Neural progenitor cell (in vitro differentiated cells): Measurements from ENCODE around the gene SFMBT2. TPM values are rescaled to one million over a fixed set of nuclear protein-coding genes. Genes with fewer than 3 reads are reported as not detected.

Source experiments
- DNase-seq: peaks from one replicate; pipeline ENCODE4 v3.0.0-alpha.2; 2016; ENCODE audit warnings: low spot score
- H2AFZ ChIP-seq: fragments of 200-600 bp; sonication (generic); replicated peaks from 2 replicates; pipeline ENCODE4 v1.6.1; 2016; ENCODE audit warnings: antibody characterized with exemption
- H3F3A ChIP-seq: fragments of 200-600 bp; sonication (generic); 2 replicates; pipeline ENCODE4 v1.6.1; 2016; ENCODE audit warnings: antibody characterized with exemption, low read depth
- H3K27ac ChIP-seq: fragments of 200-600 bp; sonication (generic); 2 replicates; pipeline ENCODE4 v1.5.1; 2016; ENCODE audit warnings: mild to moderate bottlenecking
- H3K27me3 ChIP-seq: fragments of 200-600 bp; sonication (generic); 2 replicates; pipeline ENCODE4 v1.6.1; 2016; ENCODE audit warnings: mild to moderate bottlenecking, moderate library complexity
- H3K36me3 ChIP-seq: fragments of 200-600 bp; sonication (generic); 2 replicates; pipeline ENCODE4 v1.5.1; 2016
- H3K4me1 ChIP-seq: fragments of 200-600 bp; sonication (generic); 2 replicates; pipeline ENCODE4 v1.6.1; 2016; ENCODE audit warnings: mixed run types
- H3K4me2 ChIP-seq: fragments of 200-600 bp; sonication (generic); 2 replicates; pipeline ENCODE4 v1.6.1; 2016
- H3K4me3 ChIP-seq: fragments of 200-600 bp; sonication (generic); 2 replicates; pipeline ENCODE4 v1.5.1; 2016
- H3K79me2 ChIP-seq: fragments of 200-600 bp; sonication (generic); 2 replicates; pipeline ENCODE4 v1.6.1; 2016; ENCODE audit warnings: low read depth
- H3K9ac ChIP-seq: fragments of 200-600 bp; sonication (generic); 2 replicates; pipeline ENCODE4 v1.6.1; 2016
- H3K9me3 ChIP-seq: fragments of 200-600 bp; sonication (generic); 2 replicates; pipeline ENCODE4 v1.5.1; 2016; ENCODE audit warnings: low read depth
- H4K20me1 ChIP-seq: fragments of 200-600 bp; sonication (generic); 2 replicates; pipeline ENCODE4 v1.6.1; 2016; ENCODE audit warnings: low read depth
- H3K27ac Mint-ChIP-seq: 3 replicates; pipeline ENCODE4 v1.8.0; 2021; ENCODE audit warnings: mixed read lengths
- H3K27me3 Mint-ChIP-seq: 2 replicates; pipeline ENCODE4 v1.8.0; 2022; ENCODE audit warnings: low read depth, mild to moderate bottlenecking, inconsistent platforms, moderate library complexity, mixed read lengths; ENCODE audit not compliant: insufficient read depth
- H3K36me3 Mint-ChIP-seq: 3 replicates; pipeline ENCODE4 v1.8.0; 2021; ENCODE audit warnings: mixed read lengths
- H3K4me1 Mint-ChIP-seq: 3 replicates; pipeline ENCODE4 v1.8.0; 2021; ENCODE audit warnings: mixed read lengths
- H3K4me3 Mint-ChIP-seq: 3 replicates; pipeline ENCODE4 v1.8.0; 2021; ENCODE audit warnings: mild to moderate bottlenecking, moderate library complexity, mixed read lengths
- H3K9me3 Mint-ChIP-seq: 3 replicates; pipeline ENCODE4 v1.8.0; 2020; ENCODE audit warnings: mixed read lengths
- EZH2 ChIP-seq: fragments of 200-600 bp; sonication (generic); IDR thresholded peaks from 2 replicates; pipeline ENCODE4 v1.6.1; 2017; ENCODE audit warnings: antibody characterized with exemption, mild to moderate bottlenecking, moderate library complexity
- EZH2phosphoT487 ChIP-seq: fragments of 200-600 bp; sonication (generic); IDR thresholded peaks from 2 replicates; pipeline ENCODE4 v1.6.1; 2017; ENCODE audit warnings: antibody characterized with exemption
- total RNA-seq: library from RNA; depleted of rRNA; stranded (reverse); fragments of >200 nt; gene quantifications from 2 replicates; pipeline ENCODE4 v1.2.3, GENCODE V29; 2015; ENCODE audit warnings: low replicate concordance
- TF ChIP-seq, protein P1 (sequence below): fragments of 200-600 bp; sonication (generic); IDR thresholded peaks from 2 replicates; pipeline ENCODE4 v1.5.1; 2017; ENCODE audit warnings: antibody characterized with exemption, mild to moderate bottlenecking

The SFMBT2 gene
- total RNA-seq, 1 donor from 2014 or later = 1.8 TPM

DNA sequence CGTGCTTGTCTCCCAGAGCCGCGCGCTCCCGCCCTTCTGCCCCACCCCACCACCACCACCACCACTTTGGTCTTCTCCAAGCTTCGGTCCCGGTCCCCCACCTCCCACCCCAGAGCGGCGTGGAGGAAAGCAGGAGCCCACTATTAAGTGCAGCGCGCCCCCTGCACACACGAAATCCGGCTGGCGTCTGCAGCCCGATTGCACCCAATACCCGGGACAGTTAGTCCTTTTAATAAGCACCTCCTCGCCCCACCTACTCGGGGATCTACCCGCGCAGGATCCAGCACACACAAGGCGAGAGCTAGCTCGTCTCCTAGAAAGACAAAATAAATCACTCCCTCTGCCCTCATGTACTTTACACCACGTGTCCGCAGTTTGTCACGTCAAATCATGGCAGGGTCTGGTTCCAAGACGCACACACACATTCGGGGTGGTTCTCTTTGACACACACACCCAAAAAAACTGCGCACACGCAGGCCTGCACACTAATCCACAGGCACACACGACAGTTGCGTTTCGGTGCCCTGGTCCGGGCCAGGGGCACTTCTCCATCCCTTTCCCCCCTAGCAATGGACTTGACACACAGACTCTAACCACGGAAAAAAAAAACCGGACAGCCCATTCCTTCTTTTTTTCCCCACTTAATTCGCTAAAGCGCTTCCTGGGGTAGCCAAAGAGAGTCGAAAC lies 1.6 kb downstream of the SFMBT2 start:
- H3K9ac ChIP-seq = no peak overlapping the region
- peaks cover 24% of the 10 kb centered on the region for H3K4me1 ChIP-seq
- no peaks in the 10 kb centered on the region for H3K79me2 ChIP-seq
- H3K27me3 Mint-ChIP-seq = peaks cover 40% of the 10 kb centered on the region
- H3F3A ChIP-seq = peaks cover 17% of the 10 kb centered on the region
- no peak overlapping the region for H3K27ac Mint-ChIP-seq
- no peak overlapping the region for H3K27ac ChIP-seq
- no peaks in the 10 kb centered on the region for H3K9me3 ChIP-seq
- H3K36me3 Mint-ChIP-seq = peaks cover 2% of the 10 kb centered on the region
- H3K4me3 ChIP-seq = peak overlapping the region; percentile 68
- H3K4me2 ChIP-seq = peak overlapping the region; percentile 98
- peaks cover 5% of the 10 kb centered on the region for H4K20me1 ChIP-seq
- peak overlapping the region; percentile 83 for H2AFZ ChIP-seq
- H3K4me3 Mint-ChIP-seq = peak overlapping the region; percentile 94
- no peaks in the 10 kb centered on the region for H3K9me3 Mint-ChIP-seq
- H3K4me1 Mint-ChIP-seq = peaks cover 19% of the 10 kb centered on the region
- peak; percentile 41 for DNase-seq
- no peaks in the 10 kb centered on the region for H3K36me3 ChIP-seq
- peak; percentile 2 for TF ChIP-seq EZH2
- TF ChIP-seq, protein P1, sequence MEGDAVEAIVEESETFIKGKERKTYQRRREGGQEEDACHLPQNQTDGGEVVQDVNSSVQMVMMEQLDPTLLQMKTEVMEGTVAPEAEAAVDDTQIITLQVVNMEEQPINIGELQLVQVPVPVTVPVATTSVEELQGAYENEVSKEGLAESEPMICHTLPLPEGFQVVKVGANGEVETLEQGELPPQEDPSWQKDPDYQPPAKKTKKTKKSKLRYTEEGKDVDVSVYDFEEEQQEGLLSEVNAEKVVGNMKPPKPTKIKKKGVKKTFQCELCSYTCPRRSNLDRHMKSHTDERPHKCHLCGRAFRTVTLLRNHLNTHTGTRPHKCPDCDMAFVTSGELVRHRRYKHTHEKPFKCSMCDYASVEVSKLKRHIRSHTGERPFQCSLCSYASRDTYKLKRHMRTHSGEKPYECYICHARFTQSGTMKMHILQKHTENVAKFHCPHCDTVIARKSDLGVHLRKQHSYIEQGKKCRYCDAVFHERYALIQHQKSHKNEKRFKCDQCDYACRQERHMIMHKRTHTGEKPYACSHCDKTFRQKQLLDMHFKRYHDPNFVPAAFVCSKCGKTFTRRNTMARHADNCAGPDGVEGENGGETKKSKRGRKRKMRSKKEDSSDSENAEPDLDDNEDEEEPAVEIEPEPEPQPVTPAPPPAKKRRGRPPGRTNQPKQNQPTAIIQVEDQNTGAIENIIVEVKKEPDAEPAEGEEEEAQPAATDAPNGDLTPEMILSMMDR = no peak
- H3K27me3 ChIP-seq = peaks cover 81% of the 10 kb centered on the region

- peak; percentile 83 for DNase-seq
- peak overlapping the region; percentile 83 for H2AFZ ChIP-seq
- no peaks in the 10 kb centered on the region for H3K9me3 ChIP-seq
- no peak overlapping the region for H3K27ac ChIP-seq
- peaks cover 5% of the 10 kb centered on the region for H4K20me1 ChIP-seq
- peaks cover 37% of the 10 kb centered on the region for H3K27me3 Mint-ChIP-seq
- peak overlapping the region; percentile 68 for H3K4me3 ChIP-seq
- no peak overlapping the region for H3K9ac ChIP-seq
- peaks cover 2% of the 10 kb centered on the region for H3K36me3 Mint-ChIP-seq
- H3K36me3 ChIP-seq = no peaks in the 10 kb centered on the region
- peak overlapping the region; percentile 98 for H3K4me2 ChIP-seq
- H3K27me3 ChIP-seq = peaks cover 74% of the 10 kb centered on the region
- H3K4me3 Mint-ChIP-seq = peak overlapping the region; percentile 94
- H3K4me1 Mint-ChIP-seq = peaks cover 16% of the 10 kb centered on the region
- H3K4me1 ChIP-seq = peaks cover 24% of the 10 kb centered on the region
- H3K79me2 ChIP-seq = no peaks in the 10 kb centered on the region
- peak; percentile 63 for TF ChIP-seq EZH2phosphoT487
- TF ChIP-seq EZH2 = peak; percentile 69
- TF ChIP-seq, protein P1 = peak; percentile 66
- peaks cover 17% of the 10 kb centered on the region for H3F3A ChIP-seq
- H3K9me3 Mint-ChIP-seq = no peaks in the 10 kb centered on the region
- no peak overlapping the region for H3K27ac Mint-ChIP-seq
Observed at GRCh38 chr10:7408291-7409044, 2.4 kb downstream of the SFMBT2 start.

DNA sequence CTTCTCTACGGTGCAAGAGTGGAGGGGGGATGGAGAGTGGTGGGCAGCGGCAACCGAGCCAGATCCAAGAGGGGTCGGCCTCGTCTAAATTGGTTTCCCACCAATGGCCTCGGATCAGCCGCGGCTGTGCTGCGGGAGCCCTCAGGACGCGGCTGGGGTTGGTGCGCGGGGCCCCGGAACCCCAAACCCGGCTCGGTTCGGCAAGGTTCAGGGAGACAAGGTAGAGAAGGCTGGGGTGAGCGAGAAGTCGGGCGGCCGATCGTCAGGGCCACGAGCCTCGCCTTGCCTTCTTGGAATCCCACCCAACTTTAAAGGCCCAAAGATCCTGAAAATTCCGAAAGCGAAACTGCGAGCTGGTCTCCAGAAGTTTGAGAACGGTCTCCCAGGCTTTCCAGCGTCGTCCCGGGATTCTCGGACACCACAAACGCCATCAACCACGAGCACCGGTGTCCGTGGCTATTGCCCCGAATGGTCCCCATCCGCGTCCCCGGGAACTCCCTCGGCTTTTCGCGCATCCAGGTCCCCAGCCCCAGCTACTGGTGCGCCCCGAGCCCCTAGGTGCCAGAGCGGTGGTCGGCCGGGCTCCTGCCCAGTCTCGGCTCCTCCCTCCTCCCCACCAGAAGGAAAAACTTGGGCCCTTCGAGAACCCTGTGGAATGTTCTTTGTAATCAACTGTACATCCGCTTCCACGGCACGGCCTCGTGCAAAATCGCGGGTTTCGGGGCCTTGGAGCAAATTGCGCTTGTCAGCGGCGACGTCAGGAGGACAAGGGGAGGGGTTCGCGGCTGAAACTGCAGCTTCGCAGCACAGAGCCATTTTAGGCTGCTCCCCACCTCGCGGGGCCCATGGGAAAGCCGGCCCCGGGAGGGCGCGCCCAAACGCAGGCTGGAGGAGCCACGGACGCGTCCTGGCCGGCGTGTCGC lies 3.2 kb downstream of the SFMBT2 start:
- Mint-ChIP-seq H3K27me3 (peaks cover 32% of the 10 kb centered on the region), H3K4me3 (peak overlapping the region; percentile 84), H3K27ac (no peak overlapping the region), H3K9me3 (no peaks in the 10 kb centered on the region), H3K4me1 (peaks cover 13% of the 10 kb centered on the region), H3K36me3 (peaks cover 2% of the 10 kb centered on the region)
- DNase-seq = peak; percentile 64
- Histone ChIP-seq H3K9me3 (no peaks in the 10 kb centered on the region), H3K27ac (no peak overlapping the region), H3K4me2 (peak overlapping the region; percentile 98), H3F3A (peaks cover 17% of the 10 kb centered on the region), H2AFZ (peak overlapping the region; percentile 83), H3K4me3 (peak overlapping the region; percentile 68), H3K9ac (no peak overlapping the region), H4K20me1 (peaks cover 5% of the 10 kb centered on the region), H3K27me3 (peaks cover 66% of the 10 kb centered on the region), H3K36me3 (no peaks in the 10 kb centered on the region), H3K79me2 (no peaks in the 10 kb centered on the region), H3K4me1 (peaks cover 18% of the 10 kb centered on the region)
- TF ChIP-seq, protein P1 = no peak
- TF ChIP-seq EZH2phosphoT487 = peak; percentile 64
- peak; percentile 63 for TF ChIP-seq EZH2
